Measurements from ENCODE around the gene FBXO17. TPM values are rescaled to one million over a fixed set of nuclear protein-coding genes. Genes with fewer than 3 reads are reported as not detected.
"Not testable (repeated sequence)": the region's sequence is repeated elsewhere in the genome, so short reads cannot be mapped to it uniquely, and the experiment has no call there.

Gene FBXO17
- total and polyA plus RNA-seq, 4 donors: 8.3 to 33.0 (median 24.8) TPM

- ATAC-seq (ENCODE audit: low FRiP score) (no peak), DNase-seq (no peak)
- 37 to 61% methylated on average over 3 of the region's 3 CpGs for WGBS, 2 donors
Observed at GRCh38 chr19:39007096-39007495, 31.6 kb upstream of the FBXO17 start.

GRCh38 chr19:39004403-39004802 is 28.9 kb upstream of the FBXO17 start:
- Histone ChIP-seq H3K36me3 (ENCODE audit: control insufficient read depth in 1 of 2, insufficient read depth in 2 of 2, low read length in 1 of 2) (no peaks in the 10 kb centered on the region), H3K27ac (ENCODE audit: low read depth in 1 of 2, low read length in 2 of 2) (no peak overlapping the region), H3K27me3 (ENCODE audit: control insufficient read depth in 1 of 2, insufficient read depth in 2 of 2, low read length in 1 of 2) (no peaks in the 10 kb centered on the region), H3K4me3 (ENCODE audit: low read length in 2 of 2) (no peak overlapping the region), H3K4me1 (ENCODE audit: control insufficient read depth in 1 of 2, insufficient read depth in 2 of 2, low read length in 2 of 2) (no peaks in the 10 kb centered on the region), H3K9me3 (ENCODE audit: control insufficient read depth, low read length) (no peaks in the 10 kb centered on the region)
- WGBS, 2 donors: 72 to 75% methylated on average over 9 of the region's 9 CpGs
- intact Hi-C loops (cut with DNase I): no loop called here
- ATAC-seq (ENCODE audit: low FRiP score) (no peak), DNase-seq (no peak)

More at GRCh38 chr19:39007096-39007495, 31.6 kb upstream of the FBXO17 start:
- no peaks in the 10 kb centered on the region for H3K27me3 ChIP-seq (ENCODE audit: control insufficient read depth in 1 of 2, insufficient read depth in 2 of 2, low read length in 1 of 2)
- no peaks in the 10 kb centered on the region for H3K36me3 ChIP-seq (ENCODE audit: control insufficient read depth in 1 of 2, insufficient read depth in 2 of 2, low read length in 1 of 2)
- no peaks in the 10 kb centered on the region for H3K4me1 ChIP-seq (ENCODE audit: control insufficient read depth in 1 of 2, insufficient read depth in 2 of 2, low read length in 2 of 2)
- no peak overlapping the region for H3K27ac ChIP-seq (ENCODE audit: low read depth in 1 of 2, low read length in 2 of 2)
- no peak overlapping the region for H3K4me3 ChIP-seq (ENCODE audit: low read length in 2 of 2)
- intact Hi-C loops (cut with DNase I): no loop called here
- no peaks in the 10 kb centered on the region for H3K9me3 ChIP-seq (ENCODE audit: control insufficient read depth, low read length)

- Histone ChIP-seq H3K36me3 (ENCODE audit: control insufficient read depth in 1 of 2, insufficient read depth in 2 of 2, low read length in 1 of 2) (no peaks in the 10 kb centered on the region), H3K9me3 (ENCODE audit: control insufficient read depth, low read length) (no peaks in the 10 kb centered on the region), H3K4me3 (ENCODE audit: low read length in 2 of 2) (no peak overlapping the region), H3K27me3 (ENCODE audit: control insufficient read depth in 1 of 2, insufficient read depth in 2 of 2, low read length in 1 of 2) (no peaks in the 10 kb centered on the region), H3K4me1 (ENCODE audit: control insufficient read depth in 1 of 2, insufficient read depth in 2 of 2, low read length in 2 of 2) (no peaks in the 10 kb centered on the region), H3K27ac (ENCODE audit: low read depth in 1 of 2, low read length in 2 of 2) (no peak overlapping the region)
- ATAC-seq (ENCODE audit: low FRiP score) (no peak), DNase-seq (no peak)
- 70 to 78% methylated on average over 4 of the region's 4 CpGs for WGBS, 2 donors
- intact Hi-C loops (cut with DNase I): no loop called here
Observed at GRCh38 chr19:39003796-39004195, 28.3 kb upstream of the FBXO17 start.

GRCh38 chr19:39003188-39003587 is 27.6 kb upstream of the FBXO17 start:
- Histone ChIP-seq H3K9me3 (ENCODE audit: control insufficient read depth, low read length) (no peaks in the 10 kb centered on the region), H3K4me1 (ENCODE audit: control insufficient read depth in 1 of 2, insufficient read depth in 2 of 2, low read length in 2 of 2) (no peaks in the 10 kb centered on the region), H3K4me3 (ENCODE audit: low read length in 2 of 2) (no peak overlapping the region), H3K27me3 (ENCODE audit: control insufficient read depth in 1 of 2, insufficient read depth in 2 of 2, low read length in 1 of 2) (no peaks in the 10 kb centered on the region), H3K36me3 (ENCODE audit: control insufficient read depth in 1 of 2, insufficient read depth in 2 of 2, low read length in 1 of 2) (no peaks in the 10 kb centered on the region), H3K27ac (ENCODE audit: low read depth in 1 of 2, low read length in 2 of 2) (no peak overlapping the region)
- WGBS, 2 donors: 82 to 89% methylated on average over 4 of the region's 4 CpGs
- intact Hi-C loops (cut with DNase I): no loop called here
- ATAC-seq (ENCODE audit: low FRiP score) (no peak), DNase-seq (no peak)

- DNase-seq: no peak
- ATAC-seq (ENCODE audit: low FRiP score): no peak
- intact Hi-C loops (cut with DNase I): no loop called here
- Histone ChIP-seq H3K9me3 (ENCODE audit: control insufficient read depth, low read length) (no peaks in the 10 kb centered on the region), H3K4me1 (ENCODE audit: control insufficient read depth in 1 of 2, insufficient read depth in 2 of 2, low read length in 2 of 2) (no peaks in the 10 kb centered on the region), H3K4me3 (ENCODE audit: low read length in 2 of 2) (no peak overlapping the region), H3K36me3 (ENCODE audit: control insufficient read depth in 1 of 2, insufficient read depth in 2 of 2, low read length in 1 of 2) (no peaks in the 10 kb centered on the region), H3K27ac (ENCODE audit: low read depth in 1 of 2, low read length in 2 of 2) (no peak overlapping the region), H3K27me3 (ENCODE audit: control insufficient read depth in 1 of 2, insufficient read depth in 2 of 2, low read length in 1 of 2) (no peaks in the 10 kb centered on the region)
- WGBS, 2 donors: 42 to 54% methylated on average over 7 of the region's 7 CpGs
Observed at GRCh38 chr19:39001041-39001440, 25.5 kb upstream of the FBXO17 start.

- intact Hi-C loops (cut with DNase I); H3K4me3 ChIP-seq (ENCODE audit: low read length in 2 of 2): not testable (repeated sequence)
Observed at GRCh38 chr19:38997576-38997975, 22.0 kb upstream of the FBXO17 start.

GRCh38 chr19:38993271-38993670 is 17.7 kb upstream of the FBXO17 start:
- Histone ChIP-seq H3K4me3 (ENCODE audit: low read length in 2 of 2) (no peak overlapping the region), H3K27me3 (ENCODE audit: control insufficient read depth in 1 of 2, insufficient read depth in 2 of 2, low read length in 1 of 2) (peaks cover 0 to 13% of the 10 kb centered on the region in 2 donors), H3K36me3 (ENCODE audit: control insufficient read depth in 1 of 2, insufficient read depth in 2 of 2, low read length in 1 of 2) (no peaks in the 10 kb centered on the region), H3K4me1 (ENCODE audit: control insufficient read depth in 1 of 2, insufficient read depth in 2 of 2, low read length in 2 of 2) (no peaks in the 10 kb centered on the region), H3K27ac (ENCODE audit: low read depth in 1 of 2, low read length in 2 of 2) (no peak overlapping the region), H3K9me3 (ENCODE audit: control insufficient read depth, low read length) (peaks cover 6% of the 10 kb centered on the region)
- WGBS, 2 donors: 58 to 68% methylated on average over 3 of the region's 3 CpGs
- DNase-seq (no peak), ATAC-seq (ENCODE audit: low FRiP score) (no peak)
- intact Hi-C loops (cut with DNase I): no loop called here

More at GRCh38 chr19:38997576-38997975, 22.0 kb upstream of the FBXO17 start:
- not testable (repeated sequence) for ATAC-seq (ENCODE audit: low FRiP score); H3K4me1 ChIP-seq (ENCODE audit: control insufficient read depth in 1 of 2, insufficient read depth in 2 of 2, low read length in 2 of 2); H3K36me3 ChIP-seq (ENCODE audit: control insufficient read depth in 1 of 2, insufficient read depth in 2 of 2, low read length in 1 of 2); H3K9me3 ChIP-seq (ENCODE audit: control insufficient read depth, low read length); H3K27ac ChIP-seq (ENCODE audit: low read depth in 1 of 2, low read length in 2 of 2); DNase-seq
- H3K27me3 ChIP-seq (ENCODE audit: control insufficient read depth in 1 of 2, insufficient read depth in 2 of 2, low read length in 1 of 2): peaks cover 0 to 10% of the 10 kb centered on the region in 2 donors
- WGBS, 2 donors: 89 to 96% methylated on average over 3 of the region's 3 CpGs

- peak in 1 of 2 donors; percentile 56 for DNase-seq
- peak; percentile 59 for ATAC-seq (ENCODE audit: low FRiP score)
- Histone ChIP-seq H3K27ac (ENCODE audit: low read depth in 1 of 2, low read length in 2 of 2) (no peak overlapping the region), H3K4me3 (ENCODE audit: low read length in 2 of 2) (no peak overlapping the region), H3K9me3 (ENCODE audit: control insufficient read depth, low read length) (peaks cover 6% of the 10 kb centered on the region), H3K36me3 (ENCODE audit: control insufficient read depth in 1 of 2, insufficient read depth in 2 of 2, low read length in 1 of 2) (no peaks in the 10 kb centered on the region), H3K4me1 (ENCODE audit: control insufficient read depth in 1 of 2, insufficient read depth in 2 of 2, low read length in 2 of 2) (no peaks in the 10 kb centered on the region), H3K27me3 (ENCODE audit: control insufficient read depth in 1 of 2, insufficient read depth in 2 of 2, low read length in 1 of 2) (peaks cover 0 to 13% of the 10 kb centered on the region in 2 donors)
- intact Hi-C loops (cut with DNase I): no loop called here
- 60 to 66% methylated on average over 13 of the region's 13 CpGs for WGBS, 2 donors
Observed at GRCh38 chr19:38990949-38991697, 15.6 kb upstream of the FBXO17 start.

GRCh38 chr19:38989614-38990013 is 14.1 kb upstream of the FBXO17 start:
- H3K27me3 ChIP-seq (ENCODE audit: control insufficient read depth in 1 of 2, insufficient read depth in 2 of 2, low read length in 1 of 2): peaks cover 0 to 11% of the 10 kb centered on the region in 2 donors
- H3K4me3 ChIP-seq (ENCODE audit: low read length in 2 of 2); H3K4me1 ChIP-seq (ENCODE audit: control insufficient read depth in 1 of 2, insufficient read depth in 2 of 2, low read length in 2 of 2); H3K9me3 ChIP-seq (ENCODE audit: control insufficient read depth, low read length); H3K27ac ChIP-seq (ENCODE audit: low read depth in 1 of 2, low read length in 2 of 2); H3K36me3 ChIP-seq (ENCODE audit: control insufficient read depth in 1 of 2, insufficient read depth in 2 of 2, low read length in 1 of 2); intact Hi-C loops (cut with DNase I); DNase-seq; ATAC-seq (ENCODE audit: low FRiP score): not testable (repeated sequence)
- 81 to 95% methylated on average over 1 of the region's 1 CpG for WGBS, 2 donors

All from aorta (tissue), 5 donors.